Glutamatergic neuron (in vitro differentiated cells): ENCODE measurements around the gene LTBP3. TPM values are rescaled to one million over a fixed set of nuclear protein-coding genes. Genes with fewer than 3 reads are reported as not detected.

Experiments
- DNase-seq: peaks from one replicate; pipeline ENCODE4 v3.0.0; 2022
- H3K27ac Mint-ChIP-seq: one replicate; pipeline ENCODE4 v1.8.0; 2020; ENCODE audit warnings: mild to moderate bottlenecking, mixed read lengths, inconsistent platforms; ENCODE audit not compliant: unreplicated experiment
- H3K27me3 Mint-ChIP-seq: one replicate; pipeline ENCODE4 v1.8.0; 2020; ENCODE audit warnings: mild to moderate bottlenecking, moderate library complexity, mixed read lengths, inconsistent platforms; ENCODE audit not compliant: unreplicated experiment
- H3K36me3 Mint-ChIP-seq: one replicate; pipeline ENCODE4 v1.8.0; 2020; ENCODE audit warnings: mild to moderate bottlenecking, mixed read lengths, inconsistent platforms; ENCODE audit not compliant: unreplicated experiment
- H3K4me1 Mint-ChIP-seq: one replicate; pipeline ENCODE4 v1.8.0; 2020; ENCODE audit warnings: mild to moderate bottlenecking, low read depth, mixed read lengths, inconsistent platforms; ENCODE audit not compliant: unreplicated experiment
- H3K4me3 Mint-ChIP-seq: one replicate; pipeline ENCODE4 v1.8.0; 2020; ENCODE audit warnings: mild to moderate bottlenecking, mixed read lengths, inconsistent platforms; ENCODE audit not compliant: unreplicated experiment
- H3K9me3 Mint-ChIP-seq: one replicate; pipeline ENCODE4 v1.8.0; 2020; ENCODE audit warnings: mild to moderate bottlenecking, moderate library complexity, mixed read lengths, inconsistent platforms; ENCODE audit not compliant: unreplicated experiment
- total RNA-seq: library from RNA; stranded (reverse); fragmentation: NEBNext Ultra II Directional; extraction: Animal tissue kit (Norgen Biotek cat#: 25700); gene quantifications from one replicate; pipeline ENCODE4 v1.2.1, GENCODE V29; 2021; ENCODE audit not compliant: unreplicated experiment
- TF ChIP-seq, protein P1 (sequence below): fragments of 200-600 bp; sonication (generic); IDR thresholded peaks from one replicate; pipeline ENCODE4 v1.5.0; 2021; ENCODE audit not compliant: partially characterized antibody, unreplicated experiment

LTBP3 gene
- total RNA-seq, 1 donor from 2014 or later = 2.5 TPM

DNA sequence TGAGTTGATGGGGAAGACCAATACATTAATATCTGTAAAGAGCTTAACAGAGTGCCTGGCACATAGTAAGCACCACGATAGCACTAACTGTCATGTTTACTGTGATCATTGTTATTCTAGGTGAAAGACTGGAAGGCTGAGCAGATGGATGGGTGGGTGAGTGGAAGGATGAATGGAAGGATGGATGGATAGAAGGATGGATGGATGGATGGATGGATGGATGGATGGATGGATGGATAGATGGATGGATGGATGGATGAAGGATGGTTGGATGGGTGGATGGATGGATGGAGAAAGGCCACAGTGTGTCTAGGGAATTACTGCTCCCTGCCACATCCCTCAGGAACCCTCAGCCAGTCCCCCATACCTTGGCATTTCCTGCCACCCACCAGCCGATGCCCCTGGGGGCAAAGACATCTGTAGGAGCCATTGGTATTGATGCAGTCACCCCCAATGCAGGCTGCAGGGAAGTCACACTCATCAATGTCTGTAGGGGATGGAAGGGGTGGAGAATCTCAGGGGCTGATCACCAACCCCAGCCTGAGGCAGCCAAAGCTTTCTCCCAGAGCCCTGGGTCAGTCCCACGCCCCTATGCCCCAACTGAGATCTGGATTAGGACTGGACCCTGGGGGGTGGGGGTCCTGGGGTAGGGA is 15.3 kb downstream of the LTBP3 start:
- Mint-ChIP-seq H3K27me3 (peaks cover 35% of the 10 kb centered on the region), H3K4me1 (peaks cover 5% of the 10 kb centered on the region), H3K27ac (no peak overlapping the region), H3K9me3 (peaks cover 14% of the 10 kb centered on the region), H3K4me3 (no peak overlapping the region), H3K36me3 (no peaks in the 10 kb centered on the region)
- DNase-seq = no peak
- TF ChIP-seq, protein P1, sequence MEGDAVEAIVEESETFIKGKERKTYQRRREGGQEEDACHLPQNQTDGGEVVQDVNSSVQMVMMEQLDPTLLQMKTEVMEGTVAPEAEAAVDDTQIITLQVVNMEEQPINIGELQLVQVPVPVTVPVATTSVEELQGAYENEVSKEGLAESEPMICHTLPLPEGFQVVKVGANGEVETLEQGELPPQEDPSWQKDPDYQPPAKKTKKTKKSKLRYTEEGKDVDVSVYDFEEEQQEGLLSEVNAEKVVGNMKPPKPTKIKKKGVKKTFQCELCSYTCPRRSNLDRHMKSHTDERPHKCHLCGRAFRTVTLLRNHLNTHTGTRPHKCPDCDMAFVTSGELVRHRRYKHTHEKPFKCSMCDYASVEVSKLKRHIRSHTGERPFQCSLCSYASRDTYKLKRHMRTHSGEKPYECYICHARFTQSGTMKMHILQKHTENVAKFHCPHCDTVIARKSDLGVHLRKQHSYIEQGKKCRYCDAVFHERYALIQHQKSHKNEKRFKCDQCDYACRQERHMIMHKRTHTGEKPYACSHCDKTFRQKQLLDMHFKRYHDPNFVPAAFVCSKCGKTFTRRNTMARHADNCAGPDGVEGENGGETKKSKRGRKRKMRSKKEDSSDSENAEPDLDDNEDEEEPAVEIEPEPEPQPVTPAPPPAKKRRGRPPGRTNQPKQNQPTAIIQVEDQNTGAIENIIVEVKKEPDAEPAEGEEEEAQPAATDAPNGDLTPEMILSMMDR = no peak

GRCh38 chr11:65541093-65541982 is 16.8 kb downstream of the LTBP3 start:
- H3K27ac Mint-ChIP-seq = no peak overlapping the region
- peaks cover 14% of the 10 kb centered on the region for H3K9me3 Mint-ChIP-seq
- DNase-seq = no peak
- H3K27me3 Mint-ChIP-seq = peaks cover 35% of the 10 kb centered on the region
- H3K36me3 Mint-ChIP-seq = no peaks in the 10 kb centered on the region
- peak overlapping the region; percentile 64 for H3K4me3 Mint-ChIP-seq
- TF ChIP-seq, protein P1 = no peak
- H3K4me1 Mint-ChIP-seq = peaks cover 13% of the 10 kb centered on the region

DNA sequence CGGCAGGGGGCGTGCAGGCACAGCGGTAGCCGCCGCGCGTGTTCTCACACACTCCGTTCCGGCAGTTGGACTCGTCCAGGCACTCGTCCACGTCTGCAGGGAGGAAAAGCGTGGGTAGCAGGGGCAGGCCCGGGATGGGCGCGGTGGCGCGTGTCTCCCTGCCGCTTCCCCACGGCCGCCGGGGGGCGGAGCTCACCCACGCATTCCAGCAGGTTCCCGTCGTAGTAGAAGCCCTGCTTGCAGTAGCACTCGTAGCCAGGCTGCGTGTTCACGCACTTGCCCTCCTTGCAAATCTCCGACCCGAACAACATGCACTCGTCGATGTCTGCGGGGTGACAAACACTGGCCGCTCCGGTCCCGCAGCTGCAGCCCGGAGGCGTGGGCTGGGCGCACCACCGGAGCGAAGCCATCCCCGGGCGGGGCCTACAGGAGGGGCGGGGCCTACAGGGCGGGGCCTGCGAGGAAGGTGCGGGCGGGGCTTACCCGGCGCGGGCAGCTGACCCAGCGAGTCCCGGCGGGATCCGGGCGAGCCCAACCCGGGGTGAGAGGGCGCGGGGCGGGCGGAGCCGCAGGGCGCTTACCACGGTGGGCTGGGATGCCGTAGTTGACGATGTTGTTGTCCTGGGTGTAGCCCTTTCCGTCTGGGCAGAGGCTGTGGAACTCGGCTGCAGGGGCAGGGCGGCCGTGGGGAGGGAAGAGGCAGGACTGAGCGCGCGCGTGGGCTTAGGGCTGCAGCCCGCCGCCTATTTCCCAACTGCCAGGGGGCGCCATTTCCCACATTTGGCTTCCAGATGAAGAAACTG is 17.7 kb downstream of the LTBP3 start:
- Mint-ChIP-seq H3K9me3 (peaks cover 10% of the 10 kb centered on the region), H3K36me3 (no peaks in the 10 kb centered on the region), H3K4me3 (peak overlapping the region; percentile 34), H3K27me3 (peaks cover 31% of the 10 kb centered on the region), H3K27ac (no peak overlapping the region), H3K4me1 (peaks cover 14% of the 10 kb centered on the region)
- TF ChIP-seq, protein P1 = peak; percentile 89
- peak; percentile 92 for DNase-seq

DNA sequence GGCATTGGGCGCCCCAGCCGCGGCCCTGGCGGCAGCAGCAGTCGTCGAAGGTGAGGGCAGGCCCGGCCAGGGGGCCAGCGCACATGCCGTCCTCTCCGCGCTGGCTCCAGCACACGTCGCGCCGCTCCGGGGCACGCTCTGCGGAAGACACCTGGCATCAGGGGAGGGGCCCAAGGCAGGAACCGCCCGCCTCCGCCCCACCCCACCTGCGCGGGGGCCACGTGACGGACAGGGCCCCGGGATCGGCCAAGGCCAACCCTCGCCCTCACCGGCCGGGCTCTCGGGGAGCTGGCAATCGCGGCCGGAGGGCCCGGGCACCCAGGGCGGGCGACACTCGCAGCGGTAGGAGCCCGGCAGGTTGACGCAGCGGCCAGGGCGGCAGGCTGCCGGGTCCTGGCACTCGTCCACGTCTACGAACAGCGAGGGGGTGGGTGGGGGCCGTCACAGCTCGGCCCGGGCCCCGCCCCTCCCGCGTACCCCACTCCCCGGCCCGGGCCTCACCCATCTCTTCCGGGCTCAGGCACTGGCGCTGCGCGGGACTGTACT is 18.3 kb downstream of the LTBP3 start:
- TF ChIP-seq, protein P1 = no peak
- DNase-seq = no peak
- H3K36me3 Mint-ChIP-seq = no peaks in the 10 kb centered on the region
- peaks cover 29% of the 10 kb centered on the region for H3K27me3 Mint-ChIP-seq
- H3K9me3 Mint-ChIP-seq = peaks cover 7% of the 10 kb centered on the region
- no peak overlapping the region for H3K27ac Mint-ChIP-seq
- peaks cover 14% of the 10 kb centered on the region for H3K4me1 Mint-ChIP-seq
- no peak overlapping the region for H3K4me3 Mint-ChIP-seq
